T-helper 2 cell (primary cell): ENCODE data around the gene CMC1.
"Not testable (repeated sequence)": the region's sequence is repeated elsewhere in the genome, so short reads cannot be mapped to it uniquely, and the experiment has no call there.

Source experiments
- DNase-seq, 5 experiments: peaks; one replicate each; pipeline versions ENCODE4 v3.0.0 to v3.0.0-alpha.2; 2012 to 2022
- total RNA-seq, 2 donors: gene quantifications; one replicate each; lab custom pipeline; 2026; lab: John Stamatoyannopoulos, UW

CMC1 gene
- 2.8 to 5.5 reads per million in 2 donors for total RNA-seq

GRCh38 chr3:28241221-28242160 is at the start of gene CMC1:
Gene CMC1, plus strand, starts transcription at chr3:28241619. Its CDS starts 175 bp downstream, at chr3:28241794.
- DNase-seq = peak; percentile 79 to 92 (median 85)

GRCh38 chr3:28198161-28198560 is 43.3 kb upstream of the CMC1 start:
- no peak for DNase-seq

- no peak for DNase-seq
Measured at GRCh38 chr3:28198974-28199373, 42.4 kb upstream of the CMC1 start.

- DNase-seq = not testable (repeated sequence)
Measured at GRCh38 chr3:28199643-28200042, 41.8 kb upstream of the CMC1 start.

GRCh38 chr3:28200366-28200848 is 41.0 kb upstream of the CMC1 start:
- peak in 1 of 5 experiments; percentile 4 for DNase-seq

GRCh38 chr3:28206479-28206878 is 34.9 kb upstream of the CMC1 start:
- DNase-seq = no peak

- peak in 1 of 5 experiments; percentile 41 for DNase-seq
Measured at GRCh38 chr3:28207000-28207733, 34.3 kb upstream of the CMC1 start.

GRCh38 chr3:28210968-28211713 is 30.3 kb upstream of the CMC1 start:
- DNase-seq = peak in 2 of 5 experiments; percentile 41 to 90

GRCh38 chr3:28212681-28213080 is 28.7 kb upstream of the CMC1 start:
- DNase-seq = no peak

GRCh38 chr3:28215407-28215806 is 26.0 kb upstream of the CMC1 start:
- no peak for DNase-seq

GRCh38 chr3:28218071-28218916 is 23.1 kb upstream of the CMC1 start:
- peak in 1 of 5 experiments; percentile 45 for DNase-seq

GRCh38 chr3:28218917-28219198 is 22.6 kb upstream of the CMC1 start:
- DNase-seq = peak in 1 of 5 experiments; percentile 73

GRCh38 chr3:28224430-28224829 is 17.0 kb upstream of the CMC1 start:
- no peak for DNase-seq

- DNase-seq = no peak
Measured at GRCh38 chr3:28226020-28226419, 15.4 kb upstream of the CMC1 start.

GRCh38 chr3:28228623-28229022 is 12.8 kb upstream of the CMC1 start:
- DNase-seq = no peak

- no peak for DNase-seq
Measured at GRCh38 chr3:28232659-28233058, 8.8 kb upstream of the CMC1 start.

GRCh38 chr3:28234454-28234853 is 7.0 kb upstream of the CMC1 start:
- DNase-seq = peak in 1 of 5 experiments; percentile 51

GRCh38 chr3:28239108-28239507 is 2.3 kb upstream of the CMC1 start:
- DNase-seq = no peak

GRCh38 chr3:28240441-28240840 is 978 bp upstream of the CMC1 start:
- DNase-seq = no peak

GRCh38 chr3:28242519-28242918 is 1.1 kb downstream of the CMC1 start:
- no peak for DNase-seq

GRCh38 chr3:28243424-28244106 is 2.1 kb downstream of the CMC1 start:
- peak in 2 of 5 experiments; percentile 51 to 85 for DNase-seq
